Activated naive CD4-positive, alpha-beta T cell treated with anti-CD3 and anti-CD28 coated beads, Interleukin-2, amount 50 U/mL, for 72 hours (primary cell): Measurements from ENCODE around the gene ITFG1. TPM values are rescaled to one million over a fixed set of nuclear protein-coding genes. Genes with fewer than 3 reads are reported as not detected.
A peak's percentile ranks its signal among the peaks of the same experiment; 100 is the strongest.
"Not testable (repeated sequence)": the region's sequence is repeated elsewhere in the genome, so short reads cannot be mapped to it uniquely, and the experiment has no call there.

ENCODE experiments used
- ATAC-seq, 2 donors: fragments of 150-1000 bp; cut with Tn5 transposase; 2 replicates each; pipeline ENCODE4 v1.10.0; 2021; ENCODE audit warnings: mild to moderate bottlenecking in 2 of 2, moderate library complexity in 2 of 2
- DNase-seq, 2 donors: peaks; one replicate each; pipeline ENCODE4 v3.0.0; 2021 to 2022; ENCODE audit warnings: low spot score in 2 of 2
- H3K27ac Mint-ChIP-seq, 2 donors: one replicate each; pipeline ENCODE4 v1.8.0; 2022; ENCODE audit warnings: mild to moderate bottlenecking in 2 of 2, mixed read lengths in 2 of 2
- H3K36me3 Mint-ChIP-seq, 2 donors: one replicate each; pipeline ENCODE4 v1.8.0; 2022; ENCODE audit warnings: mixed read lengths in 2 of 2
- H3K9me3 Mint-ChIP-seq, 2 donors: one replicate each; pipeline ENCODE4 v1.8.0; 2022; ENCODE audit warnings: mixed read lengths in 2 of 2
- total RNA-seq, 2 donors: library from RNA; stranded (reverse); gene quantifications; one replicate each; pipeline ENCODE4 v1.2.3, GENCODE V29; 2022

Gene ITFG1
- total RNA-seq, 2 donors from 2014 or later, result 14.1 to 15.9 TPM

DNA sequence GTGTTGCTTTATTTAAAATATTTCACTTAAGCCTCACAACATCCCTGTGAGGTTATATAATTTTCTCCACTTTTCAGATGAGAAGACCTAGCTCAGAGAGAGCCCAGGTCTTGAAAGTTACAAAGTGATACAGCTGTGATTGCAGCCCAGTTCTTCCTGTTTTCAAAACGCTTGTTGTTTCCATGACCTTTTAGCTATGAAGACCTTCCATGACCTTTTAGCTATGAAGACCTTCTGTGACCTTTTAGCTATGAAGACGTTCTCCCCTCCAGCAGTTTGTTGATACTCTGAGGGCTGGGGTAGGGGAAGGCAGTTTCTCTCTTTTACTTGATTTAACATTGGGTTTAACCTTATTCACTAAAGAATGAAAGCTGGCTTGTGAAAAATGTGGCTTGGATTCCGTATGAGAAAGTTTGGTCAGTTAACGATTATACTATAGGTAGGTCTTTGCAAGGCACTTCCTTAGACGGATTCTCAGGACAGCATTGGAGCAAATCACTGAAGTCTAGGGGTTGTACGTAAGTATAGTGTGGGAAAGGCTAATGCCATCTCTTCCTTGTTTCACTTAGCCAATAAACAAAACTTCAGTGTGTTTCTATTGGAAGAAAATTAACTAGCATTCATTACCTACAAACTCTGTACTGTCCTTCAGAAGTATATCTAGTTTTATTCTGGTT lies 21.0 kb upstream of the ITFG1 start:
- ATAC-seq (peak in 1 of 2 donors; percentile 72), DNase-seq (no peak)
- Mint-ChIP-seq H3K36me3 (peaks cover 7 to 8% of the 10 kb centered on the region in 2 donors), H3K9me3 (peaks cover 0 to 3% of the 10 kb centered on the region in 2 donors), H3K27ac (peak overlapping the region in 1 of 2 donors; percentile 78)

DNA sequence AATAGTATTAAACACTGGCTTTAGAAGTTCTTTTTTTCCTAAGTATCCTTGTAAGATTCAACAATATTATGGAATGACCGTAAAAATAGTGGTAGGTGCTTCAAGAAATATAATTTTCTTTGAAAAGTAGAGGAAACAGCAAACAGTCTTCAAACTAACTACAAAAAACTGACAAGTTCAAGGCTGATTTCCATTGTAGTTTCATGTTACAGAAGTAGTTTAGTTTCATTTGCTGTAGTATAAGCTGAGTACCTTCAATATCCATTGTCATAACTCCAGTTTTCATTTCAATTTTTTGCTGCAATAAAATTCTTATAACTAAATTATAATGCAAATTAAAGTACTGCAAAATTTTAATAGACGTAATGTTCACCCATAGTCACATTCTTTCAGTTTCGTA lies 19.5 kb upstream of the ITFG1 start:
- no peak for DNase-seq
- peaks cover 4 to 7% of the 10 kb centered on the region in 2 donors for H3K36me3 Mint-ChIP-seq
- H3K9me3 Mint-ChIP-seq, result peaks cover 0 to 3% of the 10 kb centered on the region in 2 donors
- H3K27ac Mint-ChIP-seq, result peak overlapping the region in 1 of 2 donors; percentile 22
- no peak for ATAC-seq

DNA sequence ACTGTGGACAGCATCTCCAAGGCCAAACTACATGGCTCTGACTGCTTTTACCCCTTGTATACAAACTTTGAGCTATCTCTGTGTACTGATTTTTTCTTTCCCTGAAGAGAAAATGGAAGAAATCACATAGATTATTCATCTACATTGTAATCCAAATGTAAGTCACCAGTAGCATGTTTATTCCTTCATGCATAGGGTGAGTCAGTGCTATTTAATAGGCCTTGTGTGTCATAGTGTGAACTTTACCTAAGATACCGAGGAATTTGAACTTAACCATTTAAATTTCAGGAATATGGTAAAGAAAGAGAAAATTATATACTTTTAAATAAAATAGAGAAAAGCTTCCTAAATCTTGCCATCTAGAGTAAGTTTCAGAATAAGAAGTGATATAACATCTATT lies 16.8 kb upstream of the ITFG1 start:
- Mint-ChIP-seq H3K36me3 (peaks cover 4 to 7% of the 10 kb centered on the region in 2 donors), H3K27ac (no peak overlapping the region), H3K9me3 (peaks cover 0 to 3% of the 10 kb centered on the region in 2 donors)
- ATAC-seq (no peak), DNase-seq (no peak)

DNA sequence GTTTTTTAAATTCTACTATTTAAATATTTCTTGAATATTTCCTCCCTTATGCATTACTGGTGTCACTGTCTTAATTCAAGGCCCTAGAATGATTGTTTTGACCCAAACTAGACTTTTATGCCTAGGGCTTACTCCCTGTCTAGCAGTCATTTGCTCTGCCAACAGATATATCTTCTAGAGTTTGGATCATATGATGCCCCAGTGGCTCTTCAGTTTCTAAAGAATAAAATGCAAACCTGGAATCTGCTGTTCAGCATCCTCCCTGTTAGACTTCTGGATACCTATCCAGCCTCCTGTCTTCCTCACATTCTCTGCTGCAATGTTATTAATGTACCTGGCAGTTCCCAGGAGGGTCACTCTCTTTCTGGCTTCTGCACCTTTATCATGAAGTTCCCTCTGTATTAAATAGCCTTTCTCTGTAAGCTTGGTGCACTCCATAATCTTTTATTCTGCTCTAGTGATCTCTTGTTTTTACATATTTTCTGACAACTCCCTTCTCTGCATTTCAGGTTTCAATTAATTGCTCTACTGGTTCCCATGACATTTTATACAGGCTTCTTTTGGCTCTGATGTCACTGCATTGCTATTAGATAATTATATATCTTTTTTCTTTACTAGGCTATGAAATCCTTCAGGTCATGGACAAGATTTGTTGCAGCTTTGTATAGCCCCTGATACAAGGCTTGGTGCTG lies 15.9 kb upstream of the ITFG1 start:
- peaks cover 0 to 3% of the 10 kb centered on the region in 2 donors for H3K9me3 Mint-ChIP-seq
- H3K36me3 Mint-ChIP-seq, result peaks cover 4 to 7% of the 10 kb centered on the region in 2 donors
- H3K27ac Mint-ChIP-seq, result no peak overlapping the region

GRCh38 chr16:47475786-47476185 lies 14.9 kb upstream of the ITFG1 start:
- H3K27ac Mint-ChIP-seq, result no peak overlapping the region
- ATAC-seq (no peak), DNase-seq (no peak)
- peaks cover 0 to 3% of the 10 kb centered on the region in 2 donors for H3K9me3 Mint-ChIP-seq
- H3K36me3 Mint-ChIP-seq, result peaks cover 4 to 13% of the 10 kb centered on the region in 2 donors

More for the DNA sequence above, 15.9 kb upstream of the ITFG1 start:
- ATAC-seq, result no peak
- no peak for DNase-seq

GRCh38 chr16:47473792-47474191 lies 12.9 kb upstream of the ITFG1 start:
- peaks cover 0 to 7% of the 10 kb centered on the region in 2 donors for H3K36me3 Mint-ChIP-seq
- DNase-seq (no peak), ATAC-seq (no peak)
- H3K9me3 Mint-ChIP-seq, result no peaks in the 10 kb centered on the region
- no peak overlapping the region for H3K27ac Mint-ChIP-seq

GRCh38 chr16:47473004-47473403 lies 12.1 kb upstream of the ITFG1 start:
- not testable (repeated sequence) for H3K36me3 Mint-ChIP-seq, H3K9me3 Mint-ChIP-seq, DNase-seq, ATAC-seq, H3K27ac Mint-ChIP-seq

DNA sequence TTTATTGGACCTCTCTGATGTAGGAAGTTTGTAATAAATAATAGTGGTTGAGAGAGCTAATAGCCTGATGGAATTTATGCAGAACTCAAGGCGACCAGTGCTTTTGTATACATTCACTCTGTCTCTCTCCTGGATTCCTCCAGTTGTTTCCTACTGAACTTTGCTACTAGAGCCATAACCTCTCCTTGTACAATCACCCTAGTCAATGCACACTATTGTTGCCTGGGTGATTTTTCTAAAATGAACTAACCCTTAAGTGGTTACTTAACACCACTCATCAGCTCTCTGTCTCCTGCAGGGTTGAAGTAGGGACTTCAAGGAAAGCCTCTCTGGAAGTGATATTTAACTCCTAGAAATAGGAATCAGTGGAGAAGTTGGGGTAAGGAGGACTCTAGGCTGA lies 9.9 kb upstream of the ITFG1 start:
- ATAC-seq (no peak), DNase-seq (no peak)
- peaks cover 0 to 7% of the 10 kb centered on the region in 2 donors for H3K36me3 Mint-ChIP-seq
- no peaks in the 10 kb centered on the region for H3K9me3 Mint-ChIP-seq
- H3K27ac Mint-ChIP-seq, result no peak overlapping the region

DNA sequence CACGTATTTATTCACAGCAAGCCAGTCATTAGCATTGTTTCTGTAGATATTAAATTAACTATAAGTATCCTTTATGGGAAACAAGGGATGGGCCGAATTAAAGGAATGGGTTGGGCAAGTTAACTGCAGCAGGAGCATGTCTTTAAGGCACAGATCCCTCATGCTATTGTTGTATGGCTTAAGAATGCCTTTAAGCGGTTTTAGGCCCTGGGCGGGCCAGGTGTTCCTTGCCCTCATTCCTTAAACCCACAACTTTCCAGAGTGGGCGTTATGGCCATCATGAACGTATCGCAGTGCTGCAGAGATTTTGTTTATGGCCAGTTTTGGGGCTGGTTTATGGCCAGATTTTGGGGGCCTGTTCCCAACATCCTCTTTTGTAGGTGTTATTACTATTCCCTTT lies 9.3 kb upstream of the ITFG1 start:
- Mint-ChIP-seq H3K27ac (no peak overlapping the region), H3K9me3 (no peaks in the 10 kb centered on the region), H3K36me3 (peaks cover 0 to 7% of the 10 kb centered on the region in 2 donors)
- ATAC-seq (no peak), DNase-seq (no peak)

DNA sequence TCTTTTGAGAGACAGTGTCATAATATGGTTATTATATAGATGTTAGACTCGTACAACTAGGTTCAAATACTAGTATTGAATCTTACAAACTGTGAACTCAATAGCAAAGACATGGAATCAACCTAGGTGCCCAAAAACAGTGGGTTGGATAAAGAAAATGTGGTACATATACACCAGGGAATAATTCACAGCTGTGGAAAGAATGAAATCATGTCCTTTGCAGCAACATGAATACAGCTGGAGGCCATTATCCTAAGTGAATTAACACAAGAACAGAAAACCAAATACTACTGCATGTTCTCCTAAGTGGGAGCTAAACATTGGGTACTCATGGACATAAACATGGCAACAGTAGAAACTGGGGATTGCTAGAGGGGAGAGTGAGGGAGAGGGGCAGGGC lies 8.4 kb upstream of the ITFG1 start:
- Mint-ChIP-seq H3K27ac (no peak overlapping the region), H3K9me3 (no peaks in the 10 kb centered on the region), H3K36me3 (peaks cover 0 to 7% of the 10 kb centered on the region in 2 donors)
- DNase-seq (no peak), ATAC-seq (no peak)

- not testable (repeated sequence) for ATAC-seq, H3K36me3 Mint-ChIP-seq, H3K27ac Mint-ChIP-seq, H3K9me3 Mint-ChIP-seq, DNase-seq
Observed at GRCh38 chr16:47468070-47468689, 7.3 kb upstream of the ITFG1 start.

DNA sequence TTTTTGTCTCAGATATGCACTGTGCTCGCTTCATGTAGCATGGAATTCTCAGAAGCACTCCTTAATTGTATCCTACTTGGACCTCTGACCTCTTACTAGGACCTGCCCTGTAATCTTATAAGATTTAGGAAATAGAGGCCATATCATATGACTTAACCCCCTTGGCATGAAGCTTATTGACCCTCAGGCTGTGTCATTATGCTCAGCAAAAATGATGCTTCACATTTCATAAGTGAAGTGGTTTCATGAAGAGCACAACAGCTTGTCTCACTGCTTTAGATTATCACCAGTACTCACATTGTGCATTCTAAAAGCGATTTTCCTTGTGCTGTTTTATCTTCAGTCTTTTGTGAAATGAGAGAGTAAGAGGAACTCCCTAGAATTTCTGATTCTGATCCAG lies 6.6 kb upstream of the ITFG1 start:
- DNase-seq (no peak), ATAC-seq (no peak)
- H3K27ac Mint-ChIP-seq, result no peak overlapping the region
- peaks cover 0 to 7% of the 10 kb centered on the region in 2 donors for H3K36me3 Mint-ChIP-seq
- H3K9me3 Mint-ChIP-seq, result no peaks in the 10 kb centered on the region

DNA sequence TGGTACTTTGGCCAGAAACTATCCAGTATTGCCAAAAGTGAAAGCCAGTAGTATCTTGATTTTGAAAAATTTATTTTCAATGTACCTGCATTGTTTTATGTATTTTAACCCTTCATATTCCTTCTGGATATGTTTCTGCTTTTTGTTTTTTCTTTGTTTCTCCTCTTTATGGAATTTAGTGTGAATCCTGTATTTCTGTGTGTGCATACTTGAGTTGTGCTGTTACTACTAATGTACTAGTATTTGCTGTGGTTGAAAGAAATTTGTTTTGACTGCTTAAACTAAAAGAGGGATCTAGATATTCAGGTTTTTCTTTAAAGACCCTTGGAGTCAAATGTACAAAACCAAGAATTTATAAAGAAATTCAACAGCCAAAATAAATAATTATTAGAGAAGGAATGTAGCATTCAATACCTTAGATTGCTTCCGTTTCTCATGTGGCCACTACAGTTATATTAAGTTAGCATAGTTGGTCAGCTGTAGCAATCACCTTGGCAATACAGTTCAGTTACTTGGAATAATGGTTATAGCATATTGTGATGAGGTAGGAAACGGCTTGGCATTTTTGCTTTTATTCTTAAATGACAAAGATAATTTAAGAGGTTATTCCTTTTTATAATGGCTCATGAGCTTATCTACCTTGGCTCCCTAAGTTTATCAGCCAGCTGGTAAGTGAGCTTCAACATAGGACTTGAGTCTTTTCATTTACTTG lies 5.2 kb upstream of the ITFG1 start:
- ATAC-seq (no peak), DNase-seq (no peak)
- Mint-ChIP-seq H3K27ac (no peak overlapping the region), H3K9me3 (no peaks in the 10 kb centered on the region), H3K36me3 (peaks cover 5 to 8% of the 10 kb centered on the region in 2 donors)

- DNase-seq, result no peak
- Mint-ChIP-seq H3K36me3 (peaks cover 10 to 17% of the 10 kb centered on the region in 2 donors), H3K27ac (no peak overlapping the region), H3K9me3 (no peaks in the 10 kb centered on the region)
- no peak for ATAC-seq
Observed at GRCh38 chr16:47463771-47464624, 3.1 kb upstream of the ITFG1 start.

GRCh38 chr16:47461598-47462266 lies 869 bp upstream of the ITFG1 start:
- ATAC-seq (peak; percentile 8 to 24), DNase-seq (peak in 1 of 2 donors; percentile 6)
- H3K36me3 Mint-ChIP-seq, result peaks cover 17% of the 10 kb centered on the region in 2 donors
- peak overlapping the region; percentile 95 for H3K27ac Mint-ChIP-seq
- no peaks in the 10 kb centered on the region for H3K9me3 Mint-ChIP-seq

GRCh38 chr16:47460359-47460710 lies 528 bp downstream of the ITFG1 start:
- ATAC-seq (no peak), DNase-seq (no peak)
- H3K27ac Mint-ChIP-seq, result peak overlapping the region; percentile 95 to 98
- H3K36me3 Mint-ChIP-seq, result peaks cover 17 to 18% of the 10 kb centered on the region in 2 donors
- H3K9me3 Mint-ChIP-seq, result no peaks in the 10 kb centered on the region
